ENCODE data around the gene BMP5.
"Not testable (repeated sequence)": the region's sequence is repeated elsewhere in the genome, so short reads cannot be mapped to it uniquely, and the experiment has no call there.

BMP5 gene

DNA sequence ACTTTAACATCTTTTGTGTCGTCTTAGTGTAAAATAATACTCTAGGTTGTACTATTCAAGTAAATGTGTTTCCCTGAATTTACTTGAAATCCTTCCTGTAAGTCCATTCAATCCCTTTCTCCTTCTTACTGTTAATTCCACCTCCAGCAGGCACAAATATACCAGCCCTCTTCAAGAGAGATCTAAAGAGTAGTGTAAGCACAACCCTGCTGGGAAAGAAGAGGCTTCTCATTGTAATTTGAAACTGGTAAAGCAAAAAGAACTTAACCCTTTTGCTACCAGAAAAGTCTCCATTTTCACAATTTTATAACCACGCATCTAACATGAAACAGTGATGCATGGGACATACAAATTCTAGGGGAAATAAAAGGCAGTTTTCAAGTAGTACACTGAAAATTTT lies at the start of gene BMP5:
BMP5 (minus strand) TSS at position 191 of the 400 bp plus-strand sequence. CDS start 725 bp downstream, outside the sequence.
- DNase-seq, result no peak

GRCh38 chr6:55922406-55922805 lies 47.0 kb upstream of the BMP5 start:
- no peak for DNase-seq

DNA sequence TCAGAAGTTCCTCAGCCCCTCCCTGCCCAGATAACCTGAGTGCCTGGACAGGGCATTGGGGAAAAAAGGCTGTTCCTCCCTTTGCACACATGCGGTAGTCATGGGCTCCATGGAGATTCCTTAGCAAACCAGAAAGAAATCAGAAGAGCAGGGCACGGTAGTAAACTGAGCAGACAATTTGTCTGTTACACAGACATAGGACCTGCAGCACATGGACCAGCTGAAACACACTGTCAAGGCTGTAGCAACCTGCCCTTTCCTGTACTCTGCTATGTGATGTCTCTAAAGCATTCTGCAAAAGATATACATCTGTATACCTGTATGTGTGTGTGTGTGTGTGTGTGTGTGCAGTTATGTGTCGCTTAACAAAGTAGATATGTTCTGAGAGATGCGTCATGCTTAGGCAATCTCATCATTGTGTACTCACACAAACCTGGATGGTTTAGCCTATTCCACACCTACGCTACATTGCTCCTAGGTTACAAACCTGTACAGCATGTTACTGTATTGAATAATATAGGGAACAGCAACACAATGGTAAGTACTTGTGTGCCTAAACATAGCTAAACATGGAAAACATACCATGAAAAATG lies 44.4 kb upstream of the BMP5 start:
- no peak for DNase-seq

GRCh38 chr6:55918639-55919038 lies 43.2 kb upstream of the BMP5 start:
- no peak for DNase-seq

- DNase-seq, result no peak
Measured at GRCh38 chr6:55917751-55918415, 42.5 kb upstream of the BMP5 start.

DNA sequence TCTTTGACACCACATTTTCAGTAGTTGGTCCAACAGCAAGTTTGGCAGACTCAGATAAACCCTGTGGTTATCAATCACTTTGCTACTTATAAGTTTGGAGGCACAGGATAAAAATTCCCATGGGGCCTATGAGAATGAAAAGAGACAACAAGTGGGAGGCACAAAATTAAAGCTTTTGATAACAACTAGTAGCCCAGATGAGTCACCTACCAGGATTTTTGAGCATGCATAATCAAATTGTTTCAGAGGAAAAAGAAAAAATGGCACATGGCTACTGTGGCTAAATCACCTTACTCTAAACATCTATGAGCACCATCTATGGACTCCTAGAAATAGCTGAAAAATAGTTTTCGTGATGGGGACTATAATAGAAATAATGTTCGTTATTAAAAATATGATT lies 40.8 kb upstream of the BMP5 start:
- DNase-seq, result no peak

GRCh38 chr6:55913228-55914195 lies 38.1 kb upstream of the BMP5 start:
- DNase-seq, result no peak

DNA sequence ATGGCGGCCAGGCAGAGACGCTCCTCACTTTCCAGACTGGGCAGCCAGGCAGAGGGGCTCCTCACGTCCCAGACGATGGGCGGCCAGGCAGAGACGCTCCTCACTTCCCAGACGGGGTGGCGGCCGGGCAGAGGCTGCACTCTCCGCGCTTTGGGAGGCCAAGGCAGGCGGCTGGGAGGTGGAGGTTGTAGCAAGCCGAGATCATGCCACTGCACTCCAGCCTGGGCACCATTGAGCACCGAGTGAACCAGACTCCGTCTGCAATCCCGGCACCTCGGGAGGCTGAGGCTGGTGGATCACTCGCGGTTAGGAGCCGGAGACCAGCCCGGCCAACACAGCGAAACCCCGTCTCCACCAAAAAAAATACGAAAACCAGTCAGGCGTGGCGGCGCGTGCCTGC lies 35.1 kb upstream of the BMP5 start:
- not testable (repeated sequence) for DNase-seq

GRCh38 chr6:55909911-55910310 lies 34.5 kb upstream of the BMP5 start:
- not testable (repeated sequence) for DNase-seq

GRCh38 chr6:55902796-55903195 lies 27.4 kb upstream of the BMP5 start:
- no peak for DNase-seq

DNA sequence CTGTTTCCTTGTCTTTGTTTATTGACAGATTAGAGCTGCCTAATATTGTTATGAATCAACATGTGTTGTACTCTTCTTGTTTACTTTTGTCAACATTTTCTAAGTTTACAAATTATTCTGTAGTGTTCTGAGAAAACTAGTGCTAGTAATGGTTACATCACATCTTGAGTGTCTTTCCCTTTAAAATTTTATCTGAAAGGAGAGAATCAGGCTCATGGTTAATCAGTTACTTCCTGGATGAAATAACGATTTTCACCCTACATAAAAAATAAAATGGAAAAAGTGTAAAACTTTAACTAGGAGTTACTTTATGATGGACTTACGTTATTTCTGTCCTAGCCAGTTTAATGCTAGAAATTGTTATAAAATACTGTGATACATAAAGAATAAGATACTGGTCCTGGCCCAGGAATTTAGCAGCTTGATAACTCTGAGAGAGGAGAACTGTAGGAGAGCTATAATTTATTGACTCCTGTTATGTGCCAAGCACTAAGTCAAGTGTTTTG lies 26.4 kb upstream of the BMP5 start:
- DNase-seq, result no peak

- no peak for DNase-seq
Measured at GRCh38 chr6:55898342-55898741, 23.0 kb upstream of the BMP5 start.

DNA sequence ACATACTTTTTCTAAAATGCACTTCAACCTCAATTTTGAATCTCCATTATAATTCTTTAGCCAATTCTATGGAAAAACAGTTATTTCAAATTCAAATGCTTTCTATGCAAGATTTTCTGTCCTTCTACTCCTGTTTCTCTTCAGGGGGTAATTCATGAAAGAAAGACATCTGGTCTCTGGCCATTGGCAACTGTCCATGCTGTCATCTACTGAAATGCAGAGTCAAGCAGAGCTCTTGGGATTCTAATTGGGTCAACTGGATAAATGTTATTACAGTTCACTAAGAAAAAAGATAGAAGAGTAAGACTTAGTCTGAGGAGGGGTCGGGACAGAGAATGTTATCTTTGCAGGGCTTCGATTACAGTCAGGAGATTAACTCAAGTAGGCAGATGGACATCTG lies 22.0 kb upstream of the BMP5 start:
- DNase-seq, result no peak

DNA sequence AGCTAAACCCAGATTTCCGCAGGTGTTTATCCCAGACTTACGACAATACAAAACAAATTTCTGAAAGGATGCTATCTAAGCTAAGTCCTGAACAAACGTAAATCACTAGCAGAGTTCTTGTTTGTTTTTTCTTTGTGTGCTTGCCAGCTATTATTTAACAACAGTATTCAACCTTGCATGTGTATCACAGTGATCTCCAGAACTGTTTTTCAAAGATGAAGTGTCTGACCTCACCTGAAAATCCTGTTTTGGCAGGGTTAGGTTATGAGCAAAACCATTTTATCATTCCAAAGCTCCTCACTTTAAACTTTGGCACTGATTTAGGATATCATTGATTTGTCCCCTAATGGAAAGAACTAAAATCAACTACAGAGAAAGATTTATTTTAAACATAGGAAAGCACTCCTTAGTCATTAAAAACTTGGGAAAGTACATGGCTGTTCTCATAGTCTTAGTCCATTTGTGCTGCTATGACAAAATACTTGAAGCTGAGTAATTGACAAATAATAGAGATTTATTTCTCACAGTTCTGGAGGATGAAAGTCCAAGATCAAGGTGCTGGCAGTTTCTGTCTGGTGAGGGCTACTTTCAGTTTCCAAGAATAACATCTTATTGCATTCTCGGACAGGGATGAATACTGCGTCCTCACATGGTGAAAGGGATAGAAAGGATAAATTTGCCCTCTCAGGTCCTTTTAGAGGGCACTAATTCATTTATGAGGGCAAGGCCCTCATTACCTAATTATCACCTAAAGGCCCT lies 20.8 kb upstream of the BMP5 start:
- DNase-seq, result no peak

DNA sequence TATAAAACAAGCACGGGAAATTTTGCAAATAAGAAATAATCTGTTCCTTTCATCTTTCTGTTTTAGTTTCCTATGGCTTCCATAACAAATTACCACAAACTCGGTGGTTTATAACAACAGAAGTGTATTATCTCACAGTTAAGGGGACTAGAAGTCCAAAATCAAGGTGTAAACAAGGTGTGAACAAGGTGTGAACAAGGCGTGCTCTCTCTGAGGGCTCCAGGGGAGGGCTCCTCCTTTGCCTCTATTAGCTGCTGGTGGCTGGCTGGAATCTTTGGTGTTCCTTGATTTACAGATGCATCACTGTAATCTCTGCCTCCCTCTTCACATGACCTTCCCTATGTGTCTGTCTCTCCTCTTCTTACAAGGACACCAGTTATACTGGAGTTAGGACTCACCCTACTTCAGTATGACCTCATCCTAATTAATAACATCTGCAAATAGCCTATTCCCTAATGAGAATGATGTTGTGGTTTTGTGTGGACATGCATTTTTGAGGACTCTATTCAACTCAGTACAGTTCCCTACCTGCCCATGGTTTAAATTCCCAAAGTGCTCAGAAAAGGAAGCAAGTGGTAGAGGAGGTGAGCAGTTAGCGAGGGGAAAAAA lies 17.5 kb upstream of the BMP5 start:
- no peak for DNase-seq

DNA sequence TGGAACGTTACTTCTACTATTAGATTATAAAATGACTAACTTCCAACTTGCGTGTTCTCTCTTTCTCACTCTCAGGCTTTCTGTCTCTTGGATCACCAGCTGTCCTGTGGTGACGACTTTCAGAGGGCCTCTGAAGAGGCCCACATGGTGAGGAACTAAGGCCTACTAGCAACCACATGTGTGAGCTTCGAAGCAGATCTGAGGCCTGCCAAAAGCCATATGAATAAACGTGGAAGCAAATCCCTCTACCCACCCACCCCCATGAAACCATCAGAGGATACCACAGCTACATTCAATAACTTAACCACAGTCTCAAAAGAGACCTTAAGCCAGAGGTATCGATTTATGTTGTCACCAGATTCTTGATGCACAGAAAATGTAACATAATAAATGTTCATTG lies 13.5 kb upstream of the BMP5 start:
- DNase-seq, result no peak

- no peak for DNase-seq
Measured at GRCh38 chr6:55886185-55886836, 10.9 kb upstream of the BMP5 start.

- no peak for DNase-seq
Measured at GRCh38 chr6:55882718-55883569, 7.6 kb upstream of the BMP5 start.

- DNase-seq, result no peak
Measured at GRCh38 chr6:55877283-55877682, 1.9 kb upstream of the BMP5 start.

DNA sequence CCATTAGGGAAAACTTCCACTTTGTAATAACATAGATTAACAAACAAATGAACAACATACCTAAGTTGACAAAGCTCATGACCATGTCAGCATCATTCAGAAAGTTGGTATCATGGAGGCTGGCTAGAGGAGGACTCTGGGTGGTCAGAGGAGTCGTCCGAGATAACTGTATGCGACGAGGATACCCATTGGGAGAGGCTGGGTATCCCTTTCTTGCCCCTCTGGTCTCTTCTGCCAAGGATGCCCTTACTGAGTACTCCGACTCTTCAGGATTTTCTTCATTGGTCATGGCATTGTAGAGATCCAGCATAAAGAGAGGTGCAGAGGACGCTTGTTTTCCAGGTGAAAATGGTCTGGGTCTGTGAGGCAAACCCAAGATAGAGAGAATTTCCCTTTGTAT lies 1.1 kb downstream of the BMP5 start:
- no peak for DNase-seq

- DNase-seq, result no peak
Measured at GRCh38 chr6:55872866-55873265, 2.5 kb downstream of the BMP5 start.
